ENCODE results near the gene CNN3. TPM values are rescaled to one million over a fixed set of nuclear protein-coding genes. Genes with fewer than 3 reads are reported as not detected.
"Not testable (repeated sequence)": the region's sequence is repeated elsewhere in the genome, so short reads cannot be mapped to it uniquely, and the experiment has no call there.

The CNN3 gene
- total RNA-seq, 4 donors from 2014 or later: 307 to 344 (median 329) TPM

GRCh38 chr1:94942171-94943128 lies 15.5 kb upstream of the CNN3 start:
- TF ChIP-seq EP300 (IDR thresholded peaks at IDR 0.05) (no peak), POLR2A (IDR thresholded peaks at IDR 0.05) (no peak), CTCF (IDR thresholded peaks at IDR 0.05) (no peak)

GRCh38 chr1:94941480-94941879 lies 14.6 kb upstream of the CNN3 start:
- DNase-seq (ENCODE audit: low spot score in 2 of 2); H3K27me3 ChIP-seq; H3K27ac ChIP-seq; H3K9me3 ChIP-seq; H3K4me3 ChIP-seq; H3K36me3 ChIP-seq: not testable (repeated sequence)
- WGBS, 2 donors: 94 to 100% methylated on average over 1 of the region's 1 CpG
- H3K4me1 ChIP-seq: peaks cover 0 to 35% (median 9%) of the 10 kb centered on the region in 4 donors

More at GRCh38 chr1:94942171-94943128, 15.5 kb upstream of the CNN3 start:
- Histone ChIP-seq H3K36me3 (no peaks in the 10 kb centered on the region), H3K4me3 (no peak overlapping the region), H3K4me1 (peaks cover 0 to 36% (median 8%) of the 10 kb centered on the region in 4 donors), H3K9me3 (no peaks in the 10 kb centered on the region), H3K27ac (no peak overlapping the region), H3K27me3 (no peaks in the 10 kb centered on the region)
- no peak for DNase-seq (ENCODE audit: low spot score in 2 of 2)
- 77 to 83% methylated on average over 8 of the region's 8 CpGs for WGBS, 2 donors

DNA sequence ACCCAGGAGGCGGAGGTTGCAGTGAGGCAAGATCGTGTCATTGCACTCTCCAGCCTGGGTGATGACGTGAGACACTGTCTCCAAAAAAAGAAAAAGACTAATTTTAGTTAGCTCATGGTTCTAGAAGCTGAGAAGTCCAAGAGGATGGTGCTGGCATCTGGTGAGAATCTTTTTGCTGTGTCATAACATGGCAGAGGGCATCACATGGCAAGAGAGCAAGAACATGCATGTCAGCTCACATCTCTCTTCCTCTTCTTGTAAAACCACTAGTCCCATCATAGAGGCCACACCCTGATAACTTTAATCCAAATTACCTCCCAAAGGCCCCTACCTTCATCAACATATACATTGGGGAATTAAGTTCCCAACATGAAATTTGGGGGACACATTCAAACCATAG lies 13.8 kb upstream of the CNN3 start:
- Histone ChIP-seq H3K4me1 (peaks cover 0 to 41% (median 9%) of the 10 kb centered on the region in 4 donors), H3K4me3 (no peak overlapping the region), H3K27me3 (no peaks in the 10 kb centered on the region), H3K36me3 (no peaks in the 10 kb centered on the region), H3K9me3 (no peaks in the 10 kb centered on the region), H3K27ac (no peak overlapping the region)
- 90 to 97% methylated on average over 3 of the region's 3 CpGs for WGBS, 2 donors
- DNase-seq (ENCODE audit: low spot score in 2 of 2): no peak
- TF ChIP-seq EP300 (IDR thresholded peaks at IDR 0.05): no peak
- no peak for TF ChIP-seq CTCF (IDR thresholded peaks at IDR 0.05)
- no peak for TF ChIP-seq POLR2A (IDR thresholded peaks at IDR 0.05)

- Histone ChIP-seq H3K4me1 (peaks cover 0 to 50% (median 9%) of the 10 kb centered on the region in 4 donors), H3K27me3 (no peaks in the 10 kb centered on the region), H3K9me3 (no peaks in the 10 kb centered on the region), H3K27ac (peak overlapping the region in 2 of 4 donors; percentile 27 to 67), H3K4me3 (no peak overlapping the region), H3K36me3 (peaks cover 0 to 10% (median 0%) of the 10 kb centered on the region in 3 donors)
- no peak for DNase-seq (ENCODE audit: low spot score in 2 of 2)
- TF ChIP-seq CTCF (IDR thresholded peaks at IDR 0.05) (no peak), EP300 (IDR thresholded peaks at IDR 0.05) (no peak), POLR2A (IDR thresholded peaks at IDR 0.05) (no peak)
- 44 to 97% methylated on average over 1 of the region's 1 CpG for WGBS, 2 donors
Measured at GRCh38 chr1:94937820-94938219, 10.9 kb upstream of the CNN3 start.

DNA sequence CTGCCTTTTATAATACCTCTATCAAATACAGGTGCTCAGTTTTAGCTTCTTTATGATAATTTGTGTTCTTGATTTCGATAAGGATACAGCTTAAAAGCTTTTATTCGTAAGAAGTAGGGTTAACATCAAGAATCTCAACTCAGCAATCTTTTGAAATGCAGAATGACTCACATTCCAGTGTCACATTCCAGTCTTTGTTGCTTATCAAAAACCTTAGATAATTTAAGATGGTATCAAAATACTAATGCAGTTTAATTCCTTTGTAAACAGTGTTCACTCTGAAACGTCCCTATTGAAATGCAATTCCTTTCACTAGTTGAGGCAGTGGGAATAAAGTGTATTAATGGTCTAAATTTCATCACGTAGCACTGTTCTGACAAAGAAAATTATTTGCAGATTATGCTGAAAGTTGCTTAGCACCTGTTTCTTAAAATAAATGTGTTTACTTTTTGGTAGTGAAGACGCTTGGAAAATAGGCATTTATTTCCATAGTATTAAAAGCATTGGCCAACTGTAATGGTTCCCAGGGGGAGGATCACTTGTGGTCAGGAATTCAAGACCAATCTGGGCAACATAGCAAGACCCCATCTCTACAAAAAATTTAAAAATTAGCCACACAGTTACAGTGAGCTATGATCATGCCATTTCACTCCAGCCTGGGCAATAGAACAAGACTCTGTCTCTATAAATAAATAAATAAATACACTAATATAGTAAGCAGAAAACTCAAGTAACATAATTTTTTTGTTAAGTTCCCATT lies 10.1 kb upstream of the CNN3 start:
- Histone ChIP-seq H3K27me3 (no peaks in the 10 kb centered on the region), H3K4me1 (peaks cover 0 to 50% (median 9%) of the 10 kb centered on the region in 4 donors), H3K4me3 (no peak overlapping the region), H3K9me3 (no peaks in the 10 kb centered on the region), H3K36me3 (peaks cover 0 to 17% (median 0%) of the 10 kb centered on the region in 3 donors), H3K27ac (peak overlapping the region in 2 of 4 donors; percentile 67 to 79)
- DNase-seq (ENCODE audit: low spot score in 2 of 2): no peak
- TF ChIP-seq EP300 (IDR thresholded peaks at IDR 0.05): no peak
- no peak for TF ChIP-seq POLR2A (IDR thresholded peaks at IDR 0.05)
- no peak for TF ChIP-seq CTCF (IDR thresholded peaks at IDR 0.05)
- 41 to 44% methylated on average over 5 of the region's 5 CpGs for WGBS, 2 donors

Measured in tibial nerve (tissue), 4 donors.